Body of pancreas (tissue), 4 donors: Measurements from ENCODE around the gene CFAP161.

Source experiments
- POLR2A ChIP-seq, 3 donors: fragments of 450-650 bp; IDR thresholded peaks; one replicate each; pipeline ENCODE4 v1.6.1; 2016; ENCODE audit warnings: antibody characterized with exemption in 3 of 3, mild to moderate bottlenecking in 2 of 3
- TF ChIP-seq, protein P1 (sequence below), 7 experiments: fragments of 450-650 bp in 4 of 7; fragments of 200-600 bp in 3 of 7; sonication (generic) in 3 of 7; IDR thresholded peaks; one replicate each; pipeline ENCODE4 v1.5.1; 2016 to 2019; ENCODE audit warnings: antibody characterized with exemption in 7 of 7

DNA sequence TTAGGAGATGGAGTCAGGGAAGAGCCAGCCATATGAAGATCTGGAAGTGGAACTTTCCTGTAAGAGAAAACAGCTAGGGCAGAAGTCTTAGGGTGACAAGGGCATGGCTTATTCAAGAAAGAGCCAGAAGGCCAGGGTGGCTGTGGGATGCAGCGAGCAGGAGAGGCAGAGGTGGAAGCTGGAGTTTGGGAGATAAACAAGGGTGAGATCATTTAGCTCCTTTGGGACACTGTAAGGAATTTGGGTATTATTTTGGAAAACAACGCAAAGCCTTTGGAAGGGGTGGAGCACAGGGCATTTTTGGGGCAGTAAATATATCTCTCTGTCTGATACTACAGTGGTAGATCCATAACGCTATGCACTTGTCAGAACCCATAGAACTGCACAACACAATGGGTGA lies 57.6 kb downstream of the CFAP161 start:
- TF ChIP-seq POLR2A (IDR thresholded peaks at IDR 0.05) = no peak
- TF ChIP-seq, protein P1, sequence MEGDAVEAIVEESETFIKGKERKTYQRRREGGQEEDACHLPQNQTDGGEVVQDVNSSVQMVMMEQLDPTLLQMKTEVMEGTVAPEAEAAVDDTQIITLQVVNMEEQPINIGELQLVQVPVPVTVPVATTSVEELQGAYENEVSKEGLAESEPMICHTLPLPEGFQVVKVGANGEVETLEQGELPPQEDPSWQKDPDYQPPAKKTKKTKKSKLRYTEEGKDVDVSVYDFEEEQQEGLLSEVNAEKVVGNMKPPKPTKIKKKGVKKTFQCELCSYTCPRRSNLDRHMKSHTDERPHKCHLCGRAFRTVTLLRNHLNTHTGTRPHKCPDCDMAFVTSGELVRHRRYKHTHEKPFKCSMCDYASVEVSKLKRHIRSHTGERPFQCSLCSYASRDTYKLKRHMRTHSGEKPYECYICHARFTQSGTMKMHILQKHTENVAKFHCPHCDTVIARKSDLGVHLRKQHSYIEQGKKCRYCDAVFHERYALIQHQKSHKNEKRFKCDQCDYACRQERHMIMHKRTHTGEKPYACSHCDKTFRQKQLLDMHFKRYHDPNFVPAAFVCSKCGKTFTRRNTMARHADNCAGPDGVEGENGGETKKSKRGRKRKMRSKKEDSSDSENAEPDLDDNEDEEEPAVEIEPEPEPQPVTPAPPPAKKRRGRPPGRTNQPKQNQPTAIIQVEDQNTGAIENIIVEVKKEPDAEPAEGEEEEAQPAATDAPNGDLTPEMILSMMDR (IDR thresholded peaks at IDR 0.05) = no peak
